ENCODE measurements around the gene ARHGAP42.

The ARHGAP42 gene

DNA sequence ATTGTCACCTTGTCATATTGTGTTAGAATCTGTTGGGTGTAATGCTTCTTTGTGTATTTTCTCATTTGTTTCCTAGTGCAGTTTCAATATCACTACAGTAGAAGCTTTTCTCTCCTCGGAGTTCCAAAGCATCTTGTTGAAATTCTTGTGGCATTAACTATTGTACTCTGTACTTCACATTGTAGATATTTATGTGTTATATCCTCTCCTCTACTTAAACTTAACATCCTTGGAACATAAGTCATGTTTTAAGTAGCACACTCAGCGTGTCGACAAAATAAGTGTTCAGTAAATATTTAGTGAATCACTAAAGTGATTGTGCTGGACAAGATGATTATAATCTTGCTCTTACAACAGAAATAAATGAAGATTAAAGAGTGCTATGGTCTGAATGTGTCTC is 201.7 kb downstream of the ARHGAP42 start:
- Histone ChIP-seq H3K36me3 (ENCODE audit: low read length) (no peaks in the 10 kb centered on the region), H3K9me3 (ENCODE audit: insufficient read depth, low read length) (no peaks in the 10 kb centered on the region), H2AFZ (ENCODE audit: low read depth, low read length, severe bottlenecking) (no peak overlapping the region), H3K27ac (ENCODE audit: low read depth, low read length) (no peak overlapping the region), H4K20me1 (ENCODE audit: low read depth, low read length) (no peaks in the 10 kb centered on the region), H3K4me3 (ENCODE audit: insufficient read depth, low read length, poor library complexity, severe bottlenecking) (no peak overlapping the region), H3K4me2 (ENCODE audit: low read depth, low read length, poor library complexity, severe bottlenecking) (no peak overlapping the region), H3F3A (ENCODE audit: insufficient read depth) (no peaks in the 10 kb centered on the region), H3K27me3 (ENCODE audit: low read length) (no peaks in the 10 kb centered on the region; the same call in 1 of the 2 replicates), H3K9me2 (replicated peaks; ENCODE audit: insufficient read depth, low read length) (no peaks in the 10 kb centered on the region), H3K9ac (ENCODE audit: low read length) (no peak overlapping the region), H3K79me2 (ENCODE audit: insufficient read depth, low read length) (no peaks in the 10 kb centered on the region)
- TF ChIP-seq, protein P1, sequence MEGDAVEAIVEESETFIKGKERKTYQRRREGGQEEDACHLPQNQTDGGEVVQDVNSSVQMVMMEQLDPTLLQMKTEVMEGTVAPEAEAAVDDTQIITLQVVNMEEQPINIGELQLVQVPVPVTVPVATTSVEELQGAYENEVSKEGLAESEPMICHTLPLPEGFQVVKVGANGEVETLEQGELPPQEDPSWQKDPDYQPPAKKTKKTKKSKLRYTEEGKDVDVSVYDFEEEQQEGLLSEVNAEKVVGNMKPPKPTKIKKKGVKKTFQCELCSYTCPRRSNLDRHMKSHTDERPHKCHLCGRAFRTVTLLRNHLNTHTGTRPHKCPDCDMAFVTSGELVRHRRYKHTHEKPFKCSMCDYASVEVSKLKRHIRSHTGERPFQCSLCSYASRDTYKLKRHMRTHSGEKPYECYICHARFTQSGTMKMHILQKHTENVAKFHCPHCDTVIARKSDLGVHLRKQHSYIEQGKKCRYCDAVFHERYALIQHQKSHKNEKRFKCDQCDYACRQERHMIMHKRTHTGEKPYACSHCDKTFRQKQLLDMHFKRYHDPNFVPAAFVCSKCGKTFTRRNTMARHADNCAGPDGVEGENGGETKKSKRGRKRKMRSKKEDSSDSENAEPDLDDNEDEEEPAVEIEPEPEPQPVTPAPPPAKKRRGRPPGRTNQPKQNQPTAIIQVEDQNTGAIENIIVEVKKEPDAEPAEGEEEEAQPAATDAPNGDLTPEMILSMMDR (IDR thresholded peaks at IDR 0.05; ENCODE audit: insufficient read depth, low read length, poor library complexity, severe bottlenecking): no peak
- no peak for TF ChIP-seq EZH2phosphoT487 (conservative IDR thresholded peaks at IDR 0.05; ENCODE audit: low read length)

DNA sequence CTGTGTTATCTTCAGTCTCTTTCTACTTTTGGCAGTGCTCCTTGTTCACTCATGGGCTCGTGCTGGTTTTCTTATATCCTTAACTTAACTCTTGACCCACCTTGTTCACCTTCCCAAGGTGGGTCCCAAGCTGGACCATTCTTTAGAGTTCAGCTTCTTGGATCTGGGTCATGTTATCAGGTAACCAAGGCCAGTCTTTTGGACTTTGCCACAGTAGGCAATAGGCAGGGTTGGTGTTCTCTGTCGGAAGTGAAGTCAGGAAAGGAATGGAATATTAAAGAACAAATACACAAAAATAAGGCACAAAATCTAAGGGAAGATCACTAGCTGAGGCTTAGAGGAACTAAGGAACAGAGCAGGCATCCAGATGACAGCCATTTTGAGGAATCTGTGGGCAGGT is 202.7 kb downstream of the ARHGAP42 start:
- Histone ChIP-seq H3K79me2 (ENCODE audit: insufficient read depth, low read length) (no peaks in the 10 kb centered on the region), H3K36me3 (ENCODE audit: low read length) (no peaks in the 10 kb centered on the region), H3F3A (ENCODE audit: insufficient read depth) (no peaks in the 10 kb centered on the region), H3K27ac (ENCODE audit: low read depth, low read length) (no peak overlapping the region), H4K20me1 (ENCODE audit: low read depth, low read length) (no peaks in the 10 kb centered on the region), H2AFZ (ENCODE audit: low read depth, low read length, severe bottlenecking) (no peak overlapping the region), H3K9me3 (ENCODE audit: insufficient read depth, low read length) (no peaks in the 10 kb centered on the region), H3K9ac (ENCODE audit: low read length) (no peak overlapping the region), H3K9me2 (replicated peaks; ENCODE audit: insufficient read depth, low read length) (no peaks in the 10 kb centered on the region), H3K27me3 (ENCODE audit: low read length) (no peaks in the 10 kb centered on the region; the same call in 1 of the 2 replicates), H3K4me2 (ENCODE audit: low read depth, low read length, poor library complexity, severe bottlenecking) (no peak overlapping the region), H3K4me3 (ENCODE audit: insufficient read depth, low read length, poor library complexity, severe bottlenecking) (no peak overlapping the region)
- TF ChIP-seq EZH2phosphoT487 (conservative IDR thresholded peaks at IDR 0.05; ENCODE audit: low read length): no peak
- TF ChIP-seq, protein P1 (IDR thresholded peaks at IDR 0.05; ENCODE audit: insufficient read depth, low read length, poor library complexity, severe bottlenecking): no peak

DNA sequence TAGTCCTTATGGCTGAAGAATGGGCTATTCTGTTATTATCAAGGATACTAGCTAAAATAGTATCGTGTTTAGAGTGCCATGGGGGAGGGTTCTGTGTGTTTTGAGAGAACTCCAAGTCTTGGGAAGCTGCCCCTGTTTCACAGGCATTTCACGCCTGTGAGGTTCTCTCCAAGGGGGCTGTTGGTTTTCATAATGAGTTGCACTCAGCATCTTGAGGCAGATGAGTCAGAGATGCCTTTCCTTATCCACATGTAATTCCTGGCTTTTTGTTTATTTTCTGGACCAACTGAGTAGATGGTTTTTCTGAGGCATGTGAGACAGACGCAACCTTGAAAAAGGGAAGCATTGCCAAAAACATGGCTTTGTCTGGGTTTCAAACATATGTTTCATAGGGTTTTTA is 203.7 kb downstream of the ARHGAP42 start:
- Histone ChIP-seq H3K4me3 (ENCODE audit: insufficient read depth, low read length, poor library complexity, severe bottlenecking) (no peak overlapping the region), H3K36me3 (ENCODE audit: low read length) (no peaks in the 10 kb centered on the region), H3K79me2 (ENCODE audit: insufficient read depth, low read length) (no peaks in the 10 kb centered on the region), H3K9ac (ENCODE audit: low read length) (no peak overlapping the region), H4K20me1 (ENCODE audit: low read depth, low read length) (no peaks in the 10 kb centered on the region), H3K9me2 (replicated peaks; ENCODE audit: insufficient read depth, low read length) (no peaks in the 10 kb centered on the region), H3K27me3 (ENCODE audit: low read length) (no peaks in the 10 kb centered on the region; the same call in 1 of the 2 replicates), H3F3A (ENCODE audit: insufficient read depth) (no peaks in the 10 kb centered on the region), H2AFZ (ENCODE audit: low read depth, low read length, severe bottlenecking) (no peak overlapping the region), H3K4me2 (ENCODE audit: low read depth, low read length, poor library complexity, severe bottlenecking) (no peak overlapping the region), H3K9me3 (ENCODE audit: insufficient read depth, low read length) (no peaks in the 10 kb centered on the region), H3K27ac (ENCODE audit: low read depth, low read length) (no peak overlapping the region)
- no peak for TF ChIP-seq EZH2phosphoT487 (conservative IDR thresholded peaks at IDR 0.05; ENCODE audit: low read length)
- TF ChIP-seq, protein P1 (IDR thresholded peaks at IDR 0.05; ENCODE audit: insufficient read depth, low read length, poor library complexity, severe bottlenecking): no peak

All from SU-DHL-6 (cell line).